HepG2 (cell line): Measurements from ENCODE around the gene RAC3. TPM values are rescaled to one million over a fixed set of nuclear protein-coding genes. Genes with fewer than 3 reads are reported as not detected.

Experiments used
- ARID3A ChIP-seq: IDR thresholded peaks from 2 replicates; pipeline ENCODE4 v1.6.1; 2012; ENCODE audit warnings: low read depth, low read length, improper control_type of control experiment
- ATF7 ChIP-seq, 2 experiments: fragments of 450-650 bp in 1 of 2; sonication (generic) in 1 of 2; formaldehyde crosslinking in 1 of 2; IDR thresholded peaks; 2 replicates each; pipeline versions ENCODE4 v1.4.0 to v1.6.1; 2016 to 2020; ENCODE audit warnings: antibody characterized with exemption in 1 of 2, mild to moderate bottlenecking in 1 of 2, missing genetic modification reagents in 1 of 2
- FOXP1 ChIP-seq, 2 experiments: fragments of 450-650 bp in 1 of 2; IDR thresholded peaks; 2 replicates each; pipeline ENCODE4 v1.6.1; 2017 to 2018; ENCODE audit warnings: antibody characterized with exemption in 1 of 2
- HBP1 ChIP-seq: IDR thresholded peaks from 2 replicates; pipeline ENCODE4 v1.6.1; 2016; ENCODE audit warnings: low read depth, control low read depth
- KMT2A ChIP-seq: sonication (generic); formaldehyde crosslinking; IDR thresholded peaks from 2 replicates; pipeline ENCODE4 v1.4.0; 2020; ENCODE audit warnings: missing genetic modification reagents
- MAZ ChIP-seq, 2 experiments: sonication (generic) in 1 of 2; formaldehyde crosslinking in 1 of 2; IDR thresholded peaks; 2 replicates each; pipeline versions ENCODE4 v1.5.0 to v1.6.1; 2012 to 2020; ENCODE audit warnings: low read depth in 2 of 2, mild to moderate bottlenecking in 2 of 2, borderline replicate concordance in 1 of 2, improper control_type of control experiment in 1 of 2, low read length in 1 of 2, missing genetic modification reagents in 1 of 2, moderate library complexity in 1 of 2
- MTA3 ChIP-seq: sonication (generic); formaldehyde crosslinking; IDR thresholded peaks from 2 replicates; pipeline ENCODE4 v1.4.0; 2020; ENCODE audit warnings: missing genetic modification reagents
- MXI1 ChIP-seq: IDR thresholded peaks from 3 replicates; pipeline ENCODE4 v1.6.1; 2012; ENCODE audit warnings: low read depth, low read length, inconsistent platforms, borderline replicate concordance
- NCOA1 ChIP-seq: sonication (generic); formaldehyde crosslinking; IDR thresholded peaks from 2 replicates; pipeline ENCODE4 v1.9.0; 2021; ENCODE audit warnings: missing genetic modification reagents
- NFE2L1 ChIP-seq: sonication (generic); formaldehyde crosslinking; IDR thresholded peaks from 2 replicates; pipeline ENCODE4 v1.4.0; 2020; ENCODE audit warnings: missing genetic modification reagents, mild to moderate bottlenecking, borderline replicate concordance
- POLR2A ChIP-seq, 2 experiments: IDR thresholded peaks; 2 replicates each; pipeline ENCODE4 v1.6.1; 2011; ENCODE audit warnings: low read depth in 2 of 2, low read length in 2 of 2, mild to moderate bottlenecking in 1 of 2, moderate library complexity in 1 of 2; ENCODE audit not compliant: insufficient read depth in 1 of 2
- POLR2AphosphoS2 ChIP-seq: IDR thresholded peaks from 2 replicates; pipeline ENCODE4 v1.6.1; 2011; ENCODE audit warnings: low read depth, low read length, improper control_type of control experiment
- SIN3A ChIP-seq: IDR thresholded peaks from 2 replicates; pipeline ENCODE4 v1.6.1; 2011; ENCODE audit warnings: low read depth, mild to moderate bottlenecking, control low read depth, low read length, borderline replicate concordance
- SRSF4 ChIP-seq: fragments of 200-400 bp; formaldehyde crosslinking; IDR thresholded peaks from one replicate; pipeline ENCODE4 v1.6.1; 2018; ENCODE audit warnings: mild to moderate bottlenecking, low read depth, low read length, moderate library complexity; ENCODE audit not compliant: poor library complexity, severe bottlenecking
- TEF ChIP-seq: sonication (generic); formaldehyde crosslinking; IDR thresholded peaks from 2 replicates; pipeline ENCODE4 v1.5.0; 2020; ENCODE audit warnings: missing genetic modification reagents
- THAP9 ChIP-seq: sonication (generic); formaldehyde crosslinking; IDR thresholded peaks from 2 replicates; pipeline ENCODE4; 2020; ENCODE audit warnings: missing genetic modification reagents, mild to moderate bottlenecking, borderline replicate concordance
- ZFX ChIP-seq: sonication (generic); formaldehyde crosslinking; IDR thresholded peaks from 2 replicates; pipeline ENCODE4 v1.4.0; 2020; ENCODE audit warnings: mild to moderate bottlenecking, low read depth, missing genetic modification reagents, moderate library complexity
- ZNF264 ChIP-seq: sonication (generic); formaldehyde crosslinking; IDR thresholded peaks from 2 replicates; pipeline ENCODE4 v1.4.0; 2020; ENCODE audit warnings: missing genetic modification reagents
- ZNF496 ChIP-seq: sonication (generic); formaldehyde crosslinking; IDR thresholded peaks from 2 replicates; pipeline ENCODE4 v1.8.1; 2023; ENCODE audit warnings: mild to moderate bottlenecking, moderate library complexity, missing genetic modification reagents; ENCODE audit not compliant: insufficient replicate concordance
- ZNF572 ChIP-seq: sonication (generic); formaldehyde crosslinking; IDR thresholded peaks from 2 replicates; pipeline ENCODE4 v1.5.1; 2020; ENCODE audit warnings: mild to moderate bottlenecking, missing genetic modification reagents
- ZNF670 ChIP-seq: sonication (generic); formaldehyde crosslinking; IDR thresholded peaks from 2 replicates; pipeline ENCODE4 v1.8.0; 2022; ENCODE audit warnings: mild to moderate bottlenecking, missing genetic modification reagents, borderline replicate concordance
- ZSCAN25 ChIP-seq: sonication (generic); formaldehyde crosslinking; IDR thresholded peaks from 2 replicates; pipeline ENCODE4 v1.8.0; 2022; ENCODE audit warnings: mild to moderate bottlenecking, missing genetic modification reagents
- polyA plus RNA-seq, 8 experiments: library from polyadenylated mRNA; depleted of rRNA in 3 of 8; stranded (reverse) in 7 of 8; unstranded in 1 of 8; fragments of >200 nt; fragmentation: Illumina TruSeq in 4 of 8; extraction: Trizol in 4 of 8; gene quantifications; 2 replicates each; pipeline versions ENCODE4 v1.2.1 to v1.2.3, GENCODE V29; 2011 to 2016; ENCODE audit warnings: low read depth in 4 of 8, missing spikeins in 1 of 8, mixed read lengths in 1 of 8; ENCODE audit not compliant: insufficient read depth in 1 of 8
- total RNA-seq, 5 experiments: library from RNA; depleted of rRNA; stranded (reverse); fragments of >200 nt; fragmentation: Illumina TruSeq; extraction: Trizol; gene quantifications; 2 replicates each; pipeline ENCODE4 v1.2.3, GENCODE V29; 2016; ENCODE audit warnings: low read depth in 1 of 5

RAC3 gene
- total and polyA plus RNA-seq, 2 of the 13 experiments (the other 11 are each of a cell fraction or from before 2014, with no cell fraction given): 10.5 to 21.3 TPM

GRCh38 chr17:82059272-82060000 is 28.0 kb downstream of the RAC3 start (continued):
- TF ChIP-seq THAP9 (CRISPR knock-in tag): 0 out of 2 replicates have a peak, but pooled peaks have one; percentile 1
- TF ChIP-seq FOXP1 (IDR thresholded peaks at IDR 0.05): no peak
- no peak for TF ChIP-seq FOXP1 (CRISPR knock-in tag; IDR thresholded peaks at IDR 0.05)
- TF ChIP-seq POLR2A (IDR thresholded peaks at IDR 0.05; ENCODE audit: insufficient read depth in 1 of 2, low read depth in 2 of 2, low read length in 2 of 2): no peak
- 0 out of 2 replicates have a peak, but pooled peaks have one; percentile 30 for TF ChIP-seq ZNF572
- TF ChIP-seq HBP1 (CRISPR knock-in tag): no peak
- TF ChIP-seq MTA3: no peak
- TF ChIP-seq MXI1: no peak
- TF ChIP-seq MAZ (IDR thresholded peaks at IDR 0.05; ENCODE audit: borderline replicate concordance, low read depth, low read length): no peak
- TF ChIP-seq MAZ (CRISPR knock-in tag; IDR thresholded peaks at IDR 0.05; ENCODE audit: low read depth): no peak
- TF ChIP-seq ATF7 (IDR thresholded peaks at IDR 0.05): no peak
- no peak for TF ChIP-seq ATF7 (CRISPR knock-in tag; IDR thresholded peaks at IDR 0.05)
- TF ChIP-seq ZNF496 (CRISPR knock-in tag): no peak
- no peak for TF ChIP-seq ARID3A
- no peak for TF ChIP-seq TEF (CRISPR knock-in tag)
- TF ChIP-seq ZFX (CRISPR knock-in tag): no peak
- no peak for TF ChIP-seq SRSF4
- TF ChIP-seq ZNF670 (CRISPR knock-in tag): no peak
- no peak for TF ChIP-seq SIN3A
- TF ChIP-seq NFE2L1 (CRISPR knock-in tag): no peak
- no peak; the same call in 1 of the 2 replicates for TF ChIP-seq POLR2AphosphoS2
- TF ChIP-seq KMT2A: no peak
- no peak for TF ChIP-seq ZSCAN25 (CRISPR knock-in tag)
- no peak for TF ChIP-seq ZNF264 (CRISPR knock-in tag)
- TF ChIP-seq NCOA1 (CRISPR knock-in tag): no peak
